Measurements from ENCODE around the gene MID1. TPM values are rescaled to one million over a fixed set of nuclear protein-coding genes. Genes with fewer than 3 reads are reported as not detected.

The MID1 gene
- total RNA-seq, 1 donor from 2014 or later: 17.7 TPM

- Histone ChIP-seq H3K36me3 (ENCODE audit: control insufficient read depth in 3 of 3, insufficient read depth in 3 of 3, low read length in 3 of 3) (no peaks in the 10 kb centered on the region), H3K4me1 (ENCODE audit: control insufficient read depth in 3 of 3, insufficient read depth in 3 of 3, low read length in 3 of 3) (no peaks in the 10 kb centered on the region), H3K27ac (ENCODE audit: low read depth, low read length) (no peak overlapping the region), H3K27me3 (ENCODE audit: control insufficient read depth in 3 of 3, insufficient read depth in 3 of 3, low read length in 3 of 3) (no peaks in the 10 kb centered on the region), H3K9ac (ENCODE audit: low read depth in 1 of 3, low read length in 3 of 3) (no peak overlapping the region), H3K4me3 (ENCODE audit: low read length in 3 of 3) (no peak overlapping the region), H3K9me3 (ENCODE audit: control insufficient read depth in 3 of 3, low read length in 3 of 3) (no peaks in the 10 kb centered on the region)
Measured at GRCh38 chrX:10567136-10567535, 53.2 kb downstream of the MID1 start.

GRCh38 chrX:10566716-10567097 is 53.7 kb downstream of the MID1 start:
- no peak overlapping the region for H3K27ac ChIP-seq (ENCODE audit: low read depth, low read length)
- H3K9ac ChIP-seq (ENCODE audit: low read depth in 1 of 3, low read length in 3 of 3): no peak overlapping the region
- H3K4me3 ChIP-seq (ENCODE audit: low read length in 3 of 3): no peak overlapping the region
- H3K9me3 ChIP-seq (ENCODE audit: control insufficient read depth in 3 of 3, low read length in 3 of 3): no peaks in the 10 kb centered on the region
- no peaks in the 10 kb centered on the region for H3K27me3 ChIP-seq (ENCODE audit: control insufficient read depth in 3 of 3, insufficient read depth in 3 of 3, low read length in 3 of 3)
- no peaks in the 10 kb centered on the region for H3K4me1 ChIP-seq (ENCODE audit: control insufficient read depth in 3 of 3, insufficient read depth in 3 of 3, low read length in 3 of 3)
- no peaks in the 10 kb centered on the region for H3K36me3 ChIP-seq (ENCODE audit: control insufficient read depth in 3 of 3, insufficient read depth in 3 of 3, low read length in 3 of 3)

GRCh38 chrX:10564484-10564883 is 55.9 kb downstream of the MID1 start:
- no peak overlapping the region for H3K27ac ChIP-seq (ENCODE audit: low read depth, low read length)
- H3K27me3 ChIP-seq (ENCODE audit: control insufficient read depth in 3 of 3, insufficient read depth in 3 of 3, low read length in 3 of 3): no peaks in the 10 kb centered on the region
- no peak overlapping the region for H3K4me3 ChIP-seq (ENCODE audit: low read length in 3 of 3)
- H3K9ac ChIP-seq (ENCODE audit: low read depth in 1 of 3, low read length in 3 of 3): no peak overlapping the region
- no peaks in the 10 kb centered on the region for H3K4me1 ChIP-seq (ENCODE audit: control insufficient read depth in 3 of 3, insufficient read depth in 3 of 3, low read length in 3 of 3)
- no peaks in the 10 kb centered on the region for H3K36me3 ChIP-seq (ENCODE audit: control insufficient read depth in 3 of 3, insufficient read depth in 3 of 3, low read length in 3 of 3)
- no peaks in the 10 kb centered on the region for H3K9me3 ChIP-seq (ENCODE audit: control insufficient read depth in 3 of 3, low read length in 3 of 3)

DNA sequence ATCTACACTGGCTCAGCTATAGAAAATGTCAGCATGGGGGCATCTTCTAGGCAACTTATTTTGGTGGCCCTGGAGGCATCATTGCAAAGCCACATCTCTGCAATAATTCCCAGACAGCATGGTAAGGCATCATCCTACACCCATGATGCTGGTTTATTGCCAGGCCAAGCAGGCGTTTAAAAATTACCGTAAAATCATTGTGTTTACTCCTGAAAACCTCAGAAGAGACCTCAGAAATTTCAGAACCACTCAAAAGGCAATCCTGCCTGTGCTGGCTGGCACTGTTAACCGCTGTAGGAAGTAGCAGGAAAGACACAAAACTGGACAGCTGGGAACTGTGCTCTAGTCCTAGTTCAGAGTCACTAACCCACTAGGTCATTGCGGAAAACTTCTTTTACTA is 63.2 kb downstream of the MID1 start:
- Histone ChIP-seq H3K4me3 (ENCODE audit: low read length in 3 of 3) (no peak overlapping the region), H3K27me3 (ENCODE audit: control insufficient read depth in 3 of 3, insufficient read depth in 3 of 3, low read length in 3 of 3) (no peaks in the 10 kb centered on the region), H3K9ac (ENCODE audit: low read depth in 1 of 3, low read length in 3 of 3) (no peak overlapping the region), H3K36me3 (ENCODE audit: control insufficient read depth in 3 of 3, insufficient read depth in 3 of 3, low read length in 3 of 3) (no peaks in the 10 kb centered on the region), H3K27ac (ENCODE audit: low read depth, low read length) (no peak overlapping the region), H3K4me1 (ENCODE audit: control insufficient read depth in 3 of 3, insufficient read depth in 3 of 3, low read length in 3 of 3) (no peaks in the 10 kb centered on the region), H3K9me3 (ENCODE audit: control insufficient read depth in 3 of 3, low read length in 3 of 3) (no peaks in the 10 kb centered on the region)

DNA sequence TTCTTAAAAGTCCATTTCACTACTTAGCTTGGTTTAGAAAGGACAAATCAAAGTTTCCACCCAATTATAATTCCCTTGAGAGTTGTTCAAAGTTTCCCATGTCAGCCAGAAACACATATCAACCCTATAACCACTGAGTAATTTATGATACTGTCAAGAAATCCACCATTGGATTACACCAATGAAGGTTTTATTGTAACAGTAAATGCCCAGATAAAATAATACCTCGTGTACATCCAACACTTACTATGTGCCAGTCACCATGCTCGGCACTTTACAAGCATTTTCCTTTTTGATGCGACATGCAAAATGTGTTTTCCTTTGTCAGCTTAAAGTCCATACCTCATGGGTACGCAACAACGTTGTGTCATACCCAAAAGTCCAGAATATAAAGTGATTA is 64.0 kb downstream of the MID1 start:
- no peak overlapping the region for H3K27ac ChIP-seq (ENCODE audit: low read depth, low read length)
- no peaks in the 10 kb centered on the region for H3K9me3 ChIP-seq (ENCODE audit: control insufficient read depth in 3 of 3, low read length in 3 of 3)
- H3K4me1 ChIP-seq (ENCODE audit: control insufficient read depth in 3 of 3, insufficient read depth in 3 of 3, low read length in 3 of 3): no peaks in the 10 kb centered on the region
- H3K4me3 ChIP-seq (ENCODE audit: low read length in 3 of 3): no peak overlapping the region
- no peaks in the 10 kb centered on the region for H3K36me3 ChIP-seq (ENCODE audit: control insufficient read depth in 3 of 3, insufficient read depth in 3 of 3, low read length in 3 of 3)
- H3K27me3 ChIP-seq (ENCODE audit: control insufficient read depth in 3 of 3, insufficient read depth in 3 of 3, low read length in 3 of 3): no peaks in the 10 kb centered on the region
- H3K9ac ChIP-seq (ENCODE audit: low read depth in 1 of 3, low read length in 3 of 3): no peak overlapping the region

GRCh38 chrX:10555846-10556245 is 64.5 kb downstream of the MID1 start:
- no peaks in the 10 kb centered on the region for H3K4me1 ChIP-seq (ENCODE audit: control insufficient read depth in 3 of 3, insufficient read depth in 3 of 3, low read length in 3 of 3)
- H3K9me3 ChIP-seq (ENCODE audit: control insufficient read depth in 3 of 3, low read length in 3 of 3): no peaks in the 10 kb centered on the region
- H3K27ac ChIP-seq (ENCODE audit: low read depth, low read length): no peak overlapping the region
- no peak overlapping the region for H3K9ac ChIP-seq (ENCODE audit: low read depth in 1 of 3, low read length in 3 of 3)
- H3K4me3 ChIP-seq (ENCODE audit: low read length in 3 of 3): no peak overlapping the region
- no peaks in the 10 kb centered on the region for H3K36me3 ChIP-seq (ENCODE audit: control insufficient read depth in 3 of 3, insufficient read depth in 3 of 3, low read length in 3 of 3)
- H3K27me3 ChIP-seq (ENCODE audit: control insufficient read depth in 3 of 3, insufficient read depth in 3 of 3, low read length in 3 of 3): no peaks in the 10 kb centered on the region

- Histone ChIP-seq H3K27ac (ENCODE audit: low read depth, low read length) (no peak overlapping the region), H3K27me3 (ENCODE audit: control insufficient read depth in 3 of 3, insufficient read depth in 3 of 3, low read length in 3 of 3) (no peaks in the 10 kb centered on the region), H3K4me3 (ENCODE audit: low read length in 3 of 3) (no peak overlapping the region), H3K9ac (ENCODE audit: low read depth in 1 of 3, low read length in 3 of 3) (no peak overlapping the region), H3K4me1 (ENCODE audit: control insufficient read depth in 3 of 3, insufficient read depth in 3 of 3, low read length in 3 of 3) (no peaks in the 10 kb centered on the region), H3K9me3 (ENCODE audit: control insufficient read depth in 3 of 3, low read length in 3 of 3) (no peaks in the 10 kb centered on the region), H3K36me3 (ENCODE audit: control insufficient read depth in 3 of 3, insufficient read depth in 3 of 3, low read length in 3 of 3) (no peaks in the 10 kb centered on the region)
Measured at GRCh38 chrX:10554612-10555270, 65.6 kb downstream of the MID1 start.

GRCh38 chrX:10549280-10549679 is 71.1 kb downstream of the MID1 start:
- Histone ChIP-seq H3K27me3 (ENCODE audit: control insufficient read depth in 3 of 3, insufficient read depth in 3 of 3, low read length in 3 of 3) (no peaks in the 10 kb centered on the region), H3K4me1 (ENCODE audit: control insufficient read depth in 3 of 3, insufficient read depth in 3 of 3, low read length in 3 of 3) (no peaks in the 10 kb centered on the region), H3K4me3 (ENCODE audit: low read length in 3 of 3) (no peak overlapping the region), H3K27ac (ENCODE audit: low read depth, low read length) (no peak overlapping the region), H3K9ac (ENCODE audit: low read depth in 1 of 3, low read length in 3 of 3) (no peak overlapping the region), H3K9me3 (ENCODE audit: control insufficient read depth in 3 of 3, low read length in 3 of 3) (no peaks in the 10 kb centered on the region), H3K36me3 (ENCODE audit: control insufficient read depth in 3 of 3, insufficient read depth in 3 of 3, low read length in 3 of 3) (no peaks in the 10 kb centered on the region)

GRCh38 chrX:10548688-10549087 is 71.7 kb downstream of the MID1 start:
- H3K36me3 ChIP-seq (ENCODE audit: control insufficient read depth in 3 of 3, insufficient read depth in 3 of 3, low read length in 3 of 3): no peaks in the 10 kb centered on the region
- H3K9ac ChIP-seq (ENCODE audit: low read depth in 1 of 3, low read length in 3 of 3): no peak overlapping the region
- no peak overlapping the region for H3K4me3 ChIP-seq (ENCODE audit: low read length in 3 of 3)
- no peaks in the 10 kb centered on the region for H3K4me1 ChIP-seq (ENCODE audit: control insufficient read depth in 3 of 3, insufficient read depth in 3 of 3, low read length in 3 of 3)
- no peaks in the 10 kb centered on the region for H3K27me3 ChIP-seq (ENCODE audit: control insufficient read depth in 3 of 3, insufficient read depth in 3 of 3, low read length in 3 of 3)
- no peaks in the 10 kb centered on the region for H3K9me3 ChIP-seq (ENCODE audit: control insufficient read depth in 3 of 3, low read length in 3 of 3)
- H3K27ac ChIP-seq (ENCODE audit: low read depth, low read length): no peak overlapping the region

GRCh38 chrX:10545882-10546281 is 74.5 kb downstream of the MID1 start:
- H3K4me3 ChIP-seq (ENCODE audit: low read length in 3 of 3): no peak overlapping the region
- no peak overlapping the region for H3K9ac ChIP-seq (ENCODE audit: low read depth in 1 of 3, low read length in 3 of 3)
- H3K36me3 ChIP-seq (ENCODE audit: control insufficient read depth in 3 of 3, insufficient read depth in 3 of 3, low read length in 3 of 3): no peaks in the 10 kb centered on the region
- H3K9me3 ChIP-seq (ENCODE audit: control insufficient read depth in 3 of 3, low read length in 3 of 3): no peaks in the 10 kb centered on the region
- H3K4me1 ChIP-seq (ENCODE audit: control insufficient read depth in 3 of 3, insufficient read depth in 3 of 3, low read length in 3 of 3): no peaks in the 10 kb centered on the region
- H3K27ac ChIP-seq (ENCODE audit: low read depth, low read length): no peak overlapping the region
- no peaks in the 10 kb centered on the region for H3K27me3 ChIP-seq (ENCODE audit: control insufficient read depth in 3 of 3, insufficient read depth in 3 of 3, low read length in 3 of 3)

DNA sequence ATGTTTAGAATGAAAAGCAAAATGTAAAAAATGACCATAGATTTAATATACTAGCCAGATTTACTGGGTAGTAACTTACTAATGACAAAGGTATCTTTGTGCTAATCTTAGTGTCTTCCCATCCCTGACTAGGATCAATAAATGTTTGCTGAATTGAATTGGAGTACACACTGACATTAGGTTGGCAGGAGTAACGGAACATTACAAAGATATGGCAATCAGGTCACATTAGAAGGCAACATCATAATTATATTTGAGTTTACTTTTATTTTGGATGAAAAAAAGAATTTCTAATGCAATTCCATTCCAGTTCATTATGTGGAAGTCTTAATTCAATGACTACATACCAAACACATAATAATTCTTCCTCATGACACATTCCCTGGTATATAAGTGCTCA is 77.8 kb downstream of the MID1 start:
- Histone ChIP-seq H3K4me3 (ENCODE audit: low read length in 3 of 3) (no peak overlapping the region), H3K27ac (ENCODE audit: low read depth, low read length) (no peak overlapping the region), H3K27me3 (ENCODE audit: control insufficient read depth in 3 of 3, insufficient read depth in 3 of 3, low read length in 3 of 3) (no peaks in the 10 kb centered on the region), H3K36me3 (ENCODE audit: control insufficient read depth in 3 of 3, insufficient read depth in 3 of 3, low read length in 3 of 3) (no peaks in the 10 kb centered on the region), H3K4me1 (ENCODE audit: control insufficient read depth in 3 of 3, insufficient read depth in 3 of 3, low read length in 3 of 3) (no peaks in the 10 kb centered on the region), H3K9ac (ENCODE audit: low read depth in 1 of 3, low read length in 3 of 3) (no peak overlapping the region), H3K9me3 (ENCODE audit: control insufficient read depth in 3 of 3, low read length in 3 of 3) (no peaks in the 10 kb centered on the region)
